ENCODE results near the gene SHLD1. TPM values are rescaled to one million over a fixed set of nuclear protein-coding genes. Genes with fewer than 3 reads are reported as not detected.
"Not testable (repeated sequence)": the region's sequence is repeated elsewhere in the genome, so short reads cannot be mapped to it uniquely, and the experiment has no call there.

SHLD1 gene
- total RNA-seq, 1 donor, result 2.0 TPM

GRCh38 chr20:5715071-5715841 lies 34.9 kb upstream of the SHLD1 start:
- no peak overlapping the region for H3K4me3 ChIP-seq (ENCODE audit: low read depth, low read length)
- TF ChIP-seq, protein P1, sequence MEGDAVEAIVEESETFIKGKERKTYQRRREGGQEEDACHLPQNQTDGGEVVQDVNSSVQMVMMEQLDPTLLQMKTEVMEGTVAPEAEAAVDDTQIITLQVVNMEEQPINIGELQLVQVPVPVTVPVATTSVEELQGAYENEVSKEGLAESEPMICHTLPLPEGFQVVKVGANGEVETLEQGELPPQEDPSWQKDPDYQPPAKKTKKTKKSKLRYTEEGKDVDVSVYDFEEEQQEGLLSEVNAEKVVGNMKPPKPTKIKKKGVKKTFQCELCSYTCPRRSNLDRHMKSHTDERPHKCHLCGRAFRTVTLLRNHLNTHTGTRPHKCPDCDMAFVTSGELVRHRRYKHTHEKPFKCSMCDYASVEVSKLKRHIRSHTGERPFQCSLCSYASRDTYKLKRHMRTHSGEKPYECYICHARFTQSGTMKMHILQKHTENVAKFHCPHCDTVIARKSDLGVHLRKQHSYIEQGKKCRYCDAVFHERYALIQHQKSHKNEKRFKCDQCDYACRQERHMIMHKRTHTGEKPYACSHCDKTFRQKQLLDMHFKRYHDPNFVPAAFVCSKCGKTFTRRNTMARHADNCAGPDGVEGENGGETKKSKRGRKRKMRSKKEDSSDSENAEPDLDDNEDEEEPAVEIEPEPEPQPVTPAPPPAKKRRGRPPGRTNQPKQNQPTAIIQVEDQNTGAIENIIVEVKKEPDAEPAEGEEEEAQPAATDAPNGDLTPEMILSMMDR (IDR thresholded peaks at IDR 0.05; ENCODE audit: insufficient read depth, low read length), result no peak

DNA sequence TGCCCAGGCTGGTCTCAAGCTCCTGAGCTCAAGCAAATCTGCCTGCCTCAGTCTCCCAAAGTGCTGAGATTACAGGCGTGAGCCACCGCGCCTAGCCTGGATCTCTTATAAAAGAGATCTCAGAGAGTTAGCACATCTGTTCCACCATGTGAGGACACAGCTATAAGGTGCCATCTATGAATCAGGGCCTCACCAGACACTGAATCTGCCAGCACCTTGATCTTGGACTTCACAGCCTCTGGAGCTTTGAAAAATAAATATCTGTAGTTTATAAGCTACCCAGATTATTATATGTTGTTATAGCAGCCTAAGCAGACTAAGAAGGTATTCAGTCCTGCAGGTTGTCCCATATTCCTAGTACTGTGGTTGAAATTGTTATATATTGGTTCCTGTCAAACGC lies 33.2 kb upstream of the SHLD1 start:
- TF ChIP-seq, protein P1 (IDR thresholded peaks at IDR 0.05; ENCODE audit: insufficient read depth, low read length), result no peak
- H3K4me3 ChIP-seq (ENCODE audit: low read depth, low read length), result no peak overlapping the region
- no peak for DNase-seq (ENCODE audit: low read depth)

More at GRCh38 chr20:5715071-5715841, 34.9 kb upstream of the SHLD1 start:
- DNase-seq (ENCODE audit: low read depth), result no peak

DNA sequence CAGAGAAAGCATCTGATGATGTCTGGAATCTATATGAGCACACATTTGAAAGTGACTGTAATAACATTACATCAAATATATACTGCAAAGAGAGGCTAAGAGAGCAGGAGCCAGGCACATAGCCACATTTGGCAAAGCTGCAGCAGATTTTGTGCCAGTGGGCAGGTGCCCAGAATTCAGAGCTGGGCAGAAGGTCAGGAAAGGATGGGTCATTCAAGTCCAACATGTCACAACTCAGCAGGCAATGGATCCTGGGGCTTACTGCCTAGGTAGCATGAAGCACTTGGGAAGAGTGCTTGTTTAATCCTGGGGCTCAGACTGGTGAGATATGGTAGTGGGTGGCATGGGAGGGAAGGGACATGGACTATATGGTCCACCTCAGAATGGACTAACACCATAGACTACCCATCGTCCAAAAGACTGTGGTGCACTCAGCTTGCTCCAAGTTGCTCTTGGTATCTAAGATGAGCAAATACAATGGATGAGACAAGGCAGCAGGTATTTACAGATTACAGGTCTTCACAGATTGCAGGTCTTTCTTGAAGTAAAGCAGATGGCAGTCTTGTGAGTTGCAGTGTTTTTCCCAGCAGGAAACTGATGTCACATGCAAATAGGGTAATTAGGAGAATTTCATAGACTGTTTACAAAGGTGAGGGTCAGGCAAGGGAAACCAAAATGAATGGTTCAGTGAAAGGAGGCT lies 31.2 kb upstream of the SHLD1 start:
- TF ChIP-seq, protein P1 (IDR thresholded peaks at IDR 0.05; ENCODE audit: insufficient read depth, low read length), result no peak
- DNase-seq (ENCODE audit: low read depth), result peak; percentile 30
- no peak overlapping the region for H3K4me3 ChIP-seq (ENCODE audit: low read depth, low read length)

GRCh38 chr20:5719861-5720403 lies 30.3 kb upstream of the SHLD1 start:
- TF ChIP-seq, protein P1 (IDR thresholded peaks at IDR 0.05; ENCODE audit: insufficient read depth, low read length), result no peak
- DNase-seq (ENCODE audit: low read depth), result peak; percentile 42
- H3K4me3 ChIP-seq (ENCODE audit: low read depth, low read length), result no peak overlapping the region

- DNase-seq (ENCODE audit: low read depth), result peak; percentile 74
- H3K4me3 ChIP-seq (ENCODE audit: low read depth, low read length), result no peak overlapping the region
- TF ChIP-seq, protein P1 (IDR thresholded peaks at IDR 0.05; ENCODE audit: insufficient read depth, low read length), result no peak
Measured at GRCh38 chr20:5720696-5721095, 29.5 kb upstream of the SHLD1 start.

DNA sequence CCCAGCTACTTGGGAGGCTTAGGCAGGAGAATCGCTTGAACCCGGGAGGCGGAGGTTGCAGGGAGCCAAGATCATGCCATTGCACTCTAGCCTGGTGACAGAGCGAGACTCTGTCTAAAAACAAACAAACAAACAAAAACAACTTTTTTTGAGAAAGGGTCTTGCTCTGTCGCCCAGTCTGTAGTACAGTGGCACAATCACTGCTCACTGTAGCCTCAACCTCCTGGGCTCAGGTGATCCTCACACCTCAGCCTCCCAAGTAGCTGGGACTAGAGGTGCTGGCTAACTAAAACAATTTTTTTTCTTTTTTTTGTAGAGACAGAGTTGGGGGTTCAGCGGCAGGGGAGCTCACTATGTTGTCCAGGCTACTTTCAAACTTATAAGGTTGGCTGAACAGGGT lies 28.8 kb upstream of the SHLD1 start:
- DNase-seq (ENCODE audit: low read depth); H3K4me3 ChIP-seq (ENCODE audit: low read depth, low read length): not testable (repeated sequence)

DNA sequence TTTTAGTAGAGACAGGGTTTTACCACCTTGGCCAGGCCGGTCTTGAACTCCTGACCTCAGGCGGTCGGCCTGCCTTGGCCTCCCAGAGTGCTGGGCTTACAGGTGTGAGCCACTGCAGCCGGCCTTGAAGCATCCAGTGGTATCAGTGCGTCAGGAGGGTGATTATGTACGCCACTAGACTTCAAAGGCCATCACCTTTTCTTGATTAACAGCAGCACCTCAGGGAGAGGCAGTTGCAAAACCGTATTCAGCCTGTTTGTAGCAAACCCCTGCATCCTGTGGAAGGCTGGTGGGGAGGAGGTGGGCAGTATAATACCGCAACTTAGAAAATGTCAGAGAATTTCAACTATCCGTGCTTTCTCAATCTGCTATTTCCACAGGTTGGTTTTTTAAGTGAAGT lies 27.3 kb upstream of the SHLD1 start:
- TF ChIP-seq, protein P1 (IDR thresholded peaks at IDR 0.05; ENCODE audit: insufficient read depth, low read length), result no peak
- no peak overlapping the region for H3K4me3 ChIP-seq (ENCODE audit: low read depth, low read length)
- no peak for DNase-seq (ENCODE audit: low read depth)

DNA sequence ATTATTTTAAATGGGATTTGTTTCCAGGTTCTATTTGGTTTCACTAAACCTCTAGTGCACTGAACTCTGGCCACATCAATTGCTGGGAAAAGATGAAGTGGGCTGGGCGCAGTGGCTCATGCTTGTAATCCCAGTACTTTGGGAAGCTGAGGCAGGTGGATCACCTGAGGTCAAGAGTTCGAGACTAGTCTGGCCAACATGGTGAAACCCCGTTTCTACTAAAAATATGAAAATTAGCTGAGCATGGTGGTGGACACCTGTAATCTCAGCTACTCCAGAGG lies 25.1 kb upstream of the SHLD1 start:
- DNase-seq (ENCODE audit: low read depth), result not testable (repeated sequence)

More for the DNA sequence above, 25.1 kb upstream of the SHLD1 start:
- not testable (repeated sequence) for H3K4me3 ChIP-seq (ENCODE audit: low read depth, low read length)

Measured in fibroblast of the aortic adventitia (primary cell).